ENCODE measurements around the gene MGRN1. TPM values are rescaled to one million over a fixed set of nuclear protein-coding genes. Genes with fewer than 3 reads are reported as not detected.

Gene MGRN1
- total RNA-seq, 1 donor from 2014 or later, result 91.5 TPM

GRCh38 chr16:4660454-4661007, 35.9 kb downstream of the MGRN1 start:
- DNase-seq (ENCODE audit: low read depth) (peak; percentile 75), FAIRE-seq (no peak)
- H2AFZ ChIP-seq (ENCODE audit: low read depth, low read length), result no peak overlapping the region
- Mint-ChIP-seq H3K36me3 (ENCODE audit: low read depth, unreplicated experiment) (peaks cover 14% of the 10 kb centered on the region), H3K27me3 (ENCODE audit: low read depth, unreplicated experiment) (no peaks in the 10 kb centered on the region), H3K4me3 (ENCODE audit: unreplicated experiment) (peak overlapping the region; percentile 57), H3K4me1 (ENCODE audit: low read depth, unreplicated experiment) (peaks cover 20% of the 10 kb centered on the region), H3K9me3 (ENCODE audit: unreplicated experiment) (no peaks in the 10 kb centered on the region), H3K27ac (ENCODE audit: unreplicated experiment) (no peak overlapping the region)
- H3K4me2 ChIP-seq (ENCODE audit: low read length), result peak overlapping the region; percentile 55
- no peaks in the 10 kb centered on the region for H3K9me3 ChIP-seq (ENCODE audit: insufficient read depth, low read depth, low read length)
- peak overlapping the region; percentile 43 for H3K9ac ChIP-seq (ENCODE audit: low read length)
- peaks cover 2% of the 10 kb centered on the region for H3K36me3 ChIP-seq (ENCODE audit: insufficient read depth, low read length)
- H3K4me1 ChIP-seq (ENCODE audit: insufficient read depth, low read length), result peaks cover 33% of the 10 kb centered on the region
- no peak overlapping the region for H3K4me3 ChIP-seq (ENCODE audit: insufficient read depth, low read depth, low read length)
- peaks cover 67% of the 10 kb centered on the region for H4K20me1 ChIP-seq (ENCODE audit: insufficient read depth, low read length)
- peaks cover 35% of the 10 kb centered on the region for H3K79me2 ChIP-seq (ENCODE audit: insufficient read depth, low read length)
- H3K27me3 ChIP-seq (ENCODE audit: insufficient read depth, low read length), result no peaks in the 10 kb centered on the region
- H3K27ac ChIP-seq (ENCODE audit: low read depth, low read length), result peak overlapping the region; percentile 36
- TF ChIP-seq CTCF (IDR thresholded peaks at IDR 0.05; ENCODE audit: insufficient read depth, low read depth, low read length) (no peak), EZH2 (IDR thresholded peaks at IDR 0.05; ENCODE audit: insufficient read depth, low read length) (no peak)

- peaks cover 3% of the 10 kb centered on the region for H3K36me3 ChIP-seq (ENCODE audit: insufficient read depth, low read length)
- H3K4me1 Mint-ChIP-seq (ENCODE audit: low read depth, unreplicated experiment), result peaks cover 20% of the 10 kb centered on the region
- peak overlapping the region; percentile 27 for H3K4me3 Mint-ChIP-seq (ENCODE audit: unreplicated experiment)
- H3K9ac ChIP-seq (ENCODE audit: low read length), result no peak overlapping the region
- H3K9me3 Mint-ChIP-seq (ENCODE audit: unreplicated experiment), result no peaks in the 10 kb centered on the region
- H3K27me3 Mint-ChIP-seq (ENCODE audit: low read depth, unreplicated experiment), result no peaks in the 10 kb centered on the region
- no peaks in the 10 kb centered on the region for H3K9me3 ChIP-seq (ENCODE audit: insufficient read depth, low read depth, low read length)
- FAIRE-seq (no peak), DNase-seq (ENCODE audit: low read depth) (peak; percentile 38)
- peaks cover 62% of the 10 kb centered on the region for H4K20me1 ChIP-seq (ENCODE audit: insufficient read depth, low read length)
- H3K4me1 ChIP-seq (ENCODE audit: insufficient read depth, low read length), result peaks cover 33% of the 10 kb centered on the region
- no peak overlapping the region for H3K27ac Mint-ChIP-seq (ENCODE audit: unreplicated experiment)
- no peaks in the 10 kb centered on the region for H3K27me3 ChIP-seq (ENCODE audit: insufficient read depth, low read length)
- H3K4me3 ChIP-seq (ENCODE audit: insufficient read depth, low read depth, low read length), result no peak overlapping the region
- peaks cover 10% of the 10 kb centered on the region for H3K36me3 Mint-ChIP-seq (ENCODE audit: low read depth, unreplicated experiment)
- H3K27ac ChIP-seq (ENCODE audit: low read depth, low read length), result no peak overlapping the region
- H3K79me2 ChIP-seq (ENCODE audit: insufficient read depth, low read length), result peaks cover 30% of the 10 kb centered on the region
- H3K4me2 ChIP-seq (ENCODE audit: low read length), result no peak overlapping the region
- H2AFZ ChIP-seq (ENCODE audit: low read depth, low read length), result no peak overlapping the region
- no peak for TF ChIP-seq CTCF (IDR thresholded peaks at IDR 0.05; ENCODE audit: insufficient read depth, low read depth, low read length)
Measured at GRCh38 chr16:4661661-4662060, 37.0 kb downstream of the MGRN1 start.

GRCh38 chr16:4663465-4663776, 38.8 kb downstream of the MGRN1 start:
- peaks cover 10% of the 10 kb centered on the region for H3K36me3 Mint-ChIP-seq (ENCODE audit: low read depth, unreplicated experiment)
- Histone ChIP-seq H3K9me3 (ENCODE audit: insufficient read depth, low read depth, low read length) (no peaks in the 10 kb centered on the region), H3K9ac (ENCODE audit: low read length) (no peak overlapping the region), H3K27ac (ENCODE audit: low read depth, low read length) (no peak overlapping the region), H3K36me3 (ENCODE audit: insufficient read depth, low read length) (peaks cover 15% of the 10 kb centered on the region), H3K79me2 (ENCODE audit: insufficient read depth, low read length) (peaks cover 30% of the 10 kb centered on the region), H2AFZ (ENCODE audit: low read depth, low read length) (no peak overlapping the region), H3K4me2 (ENCODE audit: low read length) (no peak overlapping the region), H3K27me3 (ENCODE audit: insufficient read depth, low read length) (no peaks in the 10 kb centered on the region), H4K20me1 (ENCODE audit: insufficient read depth, low read length) (peaks cover 76% of the 10 kb centered on the region), H3K4me1 (ENCODE audit: insufficient read depth, low read length) (peaks cover 33% of the 10 kb centered on the region), H3K4me3 (ENCODE audit: insufficient read depth, low read depth, low read length) (no peak overlapping the region)
- no peak for FAIRE-seq
- no peaks in the 10 kb centered on the region for H3K27me3 Mint-ChIP-seq (ENCODE audit: low read depth, unreplicated experiment)
- no peak overlapping the region for H3K4me3 Mint-ChIP-seq (ENCODE audit: unreplicated experiment)
- no peak overlapping the region for H3K27ac Mint-ChIP-seq (ENCODE audit: unreplicated experiment)
- no peak for TF ChIP-seq EZH2 (IDR thresholded peaks at IDR 0.05; ENCODE audit: insufficient read depth, low read length)
- TF ChIP-seq CTCF (IDR thresholded peaks at IDR 0.05; ENCODE audit: insufficient read depth, low read depth, low read length), result no peak
- DNase-seq (ENCODE audit: low read depth), result no peak
- H3K9me3 Mint-ChIP-seq (ENCODE audit: unreplicated experiment), result no peaks in the 10 kb centered on the region
- peaks cover 20% of the 10 kb centered on the region for H3K4me1 Mint-ChIP-seq (ENCODE audit: low read depth, unreplicated experiment)

Data from astrocyte (in vitro differentiated cells and primary cell).